Activated CD8-positive, alpha-beta memory T cell treated with anti-CD3 and anti-CD28 coated beads for 36 hours (primary cell): ENCODE results near the gene GIGYF2. TPM values are rescaled to one million over a fixed set of nuclear protein-coding genes. Genes with fewer than 3 reads are reported as not detected.

ENCODE experiments used
- CTCF ChIA-PET: fragments of 350-600 bp; sonication (Branson Sonifier 250); formaldehyde crosslinking; loops from one replicate; lab custom pipeline; 2021; ENCODE audit warnings: antibody characterized with exemption; lab: Charles Lee
- POLR2A ChIA-PET: fragments of 350-600 bp; sonication (Branson Sonifier 250); formaldehyde crosslinking; loops from one replicate; lab custom pipeline; 2021; ENCODE audit warnings: antibody characterized with exemption; lab: Charles Lee
- total RNA-seq, 2 experiments: library from RNA; stranded (reverse); gene quantifications; one replicate each; pipeline ENCODE4 v1.2.3, GENCODE V29; 2021

GIGYF2 gene
- total RNA-seq, 2 experiments from 2014 or later, result 49.9 to 54.0 TPM

- POLR2A ChIA-PET, result no interaction called here
Measured at GRCh38 chr2:232871835-232872736, 175.0 kb downstream of the GIGYF2 start.

GRCh38 chr2:232872826-232873225, 175.7 kb downstream of the GIGYF2 start:
- ChIA-PET POLR2A (no interaction called here), CTCF (interaction anchor here (0.6 kb wide), 1 partner anchor 162 kb away, joined by 3 read pairs; no protein-coding TSS in a partner anchor)

More at GRCh38 chr2:232871835-232872736, 175.0 kb downstream of the GIGYF2 start:
- CTCF ChIA-PET, result no interaction called here

GRCh38 chr2:232873292-232873908, 176.3 kb downstream of the GIGYF2 start:
- CTCF ChIA-PET, result interaction anchor here (0.6 kb wide), 1 partner anchor 162 kb away, joined by 3 read pairs; no protein-coding TSS in a partner anchor
- POLR2A ChIA-PET, result no interaction called here

- CTCF ChIA-PET, result no interaction called here
Measured at GRCh38 chr2:232873909-232874641, 176.9 kb downstream of the GIGYF2 start.

GRCh38 chr2:232874677-232875223, 177.6 kb downstream of the GIGYF2 start:
- POLR2A ChIA-PET, result no interaction called here
- CTCF ChIA-PET, result no interaction called here

More at GRCh38 chr2:232873909-232874641, 176.9 kb downstream of the GIGYF2 start:
- POLR2A ChIA-PET, result no interaction called here

- ChIA-PET CTCF (interaction anchor here (0.8 kb wide), 1 partner anchor 153 kb away, joined by 3 read pairs; no protein-coding TSS in a partner anchor), POLR2A (no interaction called here)
Measured at GRCh38 chr2:232875256-232876121, 178.4 kb downstream of the GIGYF2 start.

- CTCF ChIA-PET, result interaction anchor here (0.8 kb wide), 1 partner anchor 152 kb away, joined by 3 read pairs; no protein-coding TSS in a partner anchor
- POLR2A ChIA-PET, result no interaction called here
Measured at GRCh38 chr2:232876161-232876977, 179.2 kb downstream of the GIGYF2 start.

- POLR2A ChIA-PET, result no interaction called here
- CTCF ChIA-PET, result no interaction called here
Measured at GRCh38 chr2:232876978-232877441, 179.9 kb downstream of the GIGYF2 start.

- CTCF ChIA-PET, result no interaction called here
- POLR2A ChIA-PET, result interaction anchor here (0.6 kb wide), 1 partner anchor 1602 kb away, joined by 4 read pairs; no protein-coding TSS in a partner anchor
Measured at GRCh38 chr2:232877940-232878511, 180.9 kb downstream of the GIGYF2 start.

- ChIA-PET POLR2A (no interaction called here), CTCF (no interaction called here)
Measured at GRCh38 chr2:232878855-232879617, 181.9 kb downstream of the GIGYF2 start.

GRCh38 chr2:232879618-232880494, 182.7 kb downstream of the GIGYF2 start:
- ChIA-PET POLR2A (no interaction called here), CTCF (interaction anchor here (0.8 kb wide), 1 partner anchor 18 kb away, joined by 3 read pairs; no protein-coding TSS in a partner anchor)

- ChIA-PET CTCF (no interaction called here), POLR2A (no interaction called here)
Measured at GRCh38 chr2:232880764-232881351, 183.7 kb downstream of the GIGYF2 start.

GRCh38 chr2:232882085-232882484, 185.0 kb downstream of the GIGYF2 start:
- POLR2A ChIA-PET, result no interaction called here
- CTCF ChIA-PET, result no interaction called here

GRCh38 chr2:232882505-232883115, 185.5 kb downstream of the GIGYF2 start:
- ChIA-PET CTCF (no interaction called here), POLR2A (no interaction called here)
